ENCODE results near the gene XCR1. TPM values are rescaled to one million over a fixed set of nuclear protein-coding genes. Genes with fewer than 3 reads are reported as not detected.

XCR1 gene, protein sequence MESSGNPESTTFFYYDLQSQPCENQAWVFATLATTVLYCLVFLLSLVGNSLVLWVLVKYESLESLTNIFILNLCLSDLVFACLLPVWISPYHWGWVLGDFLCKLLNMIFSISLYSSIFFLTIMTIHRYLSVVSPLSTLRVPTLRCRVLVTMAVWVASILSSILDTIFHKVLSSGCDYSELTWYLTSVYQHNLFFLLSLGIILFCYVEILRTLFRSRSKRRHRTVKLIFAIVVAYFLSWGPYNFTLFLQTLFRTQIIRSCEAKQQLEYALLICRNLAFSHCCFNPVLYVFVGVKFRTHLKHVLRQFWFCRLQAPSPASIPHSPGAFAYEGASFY
- total RNA-seq: 1.0 TPM

DNA sequence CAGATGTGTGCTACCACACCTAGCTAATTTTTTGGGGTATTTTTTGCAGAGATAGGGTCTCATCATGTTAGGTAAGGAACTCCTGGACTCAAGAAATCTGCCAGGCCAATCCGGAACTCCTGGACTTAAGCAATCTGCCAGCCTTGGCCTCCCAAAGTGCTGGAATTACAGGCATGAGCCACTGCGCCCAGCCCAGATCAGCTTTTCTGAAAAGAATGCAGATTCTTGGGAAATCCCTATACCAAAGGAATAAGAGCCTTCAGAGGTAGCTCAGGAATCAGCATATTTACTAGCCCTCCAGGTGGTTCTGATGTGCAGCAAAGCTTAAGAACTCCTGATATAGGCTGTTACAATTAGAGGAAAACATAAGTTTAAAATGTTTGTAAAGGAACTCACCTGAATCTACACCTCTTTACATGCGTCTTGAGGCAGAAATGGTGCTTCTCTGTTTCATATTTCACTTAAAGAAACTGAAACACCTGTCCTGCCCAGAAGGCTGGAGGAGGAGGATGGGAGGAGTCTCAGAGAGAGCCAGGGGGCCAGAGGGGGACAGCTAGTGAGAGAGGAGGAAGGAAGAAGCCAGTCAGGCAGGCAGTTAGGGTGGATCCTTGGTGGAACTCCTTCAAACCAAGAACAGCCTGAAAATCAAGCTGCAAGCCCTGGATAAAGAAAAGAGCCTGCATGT is at the start of gene XCR1:
Gene XCR1 (minus strand): TSS at position 463 of the 685 bp plus-strand sequence. CDS start 5,536 bp downstream, outside the sequence.
- Histone ChIP-seq H3K4me3 (ENCODE audit: low read length) (no peak within 1 kb of the TSS), H3K27me3 (ENCODE audit: insufficient read depth, low read length) (no peaks in the 10 kb centered on the region), H3K9me3 (ENCODE audit: low read depth, low read length) (peaks cover 8% of the 10 kb centered on the region), H3K4me1 (ENCODE audit: insufficient read depth, low read length) (peaks cover 6% of the 10 kb centered on the region)

DNA sequence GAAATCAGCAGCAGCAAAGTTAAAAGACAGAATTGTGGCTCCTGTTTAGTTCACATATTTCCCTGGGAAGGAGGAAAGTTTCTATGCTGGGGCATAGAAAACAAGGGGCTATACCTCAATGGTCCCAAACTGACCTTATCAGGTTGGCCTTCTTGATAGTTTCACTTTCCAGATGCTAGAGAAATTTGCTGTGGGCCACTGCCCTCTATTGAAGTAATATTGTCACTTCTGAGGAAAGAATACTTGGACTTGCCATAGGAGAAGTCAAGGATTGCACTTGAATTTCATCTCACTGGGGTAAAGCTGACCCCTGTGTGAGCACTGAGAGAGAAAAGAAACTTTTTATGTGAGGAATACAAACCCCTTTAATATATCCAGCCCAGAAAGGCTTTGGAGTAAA is 49.3 kb upstream of the XCR1 start:
- Histone ChIP-seq H3K4me1 (ENCODE audit: insufficient read depth, low read length) (peaks cover 10% of the 10 kb centered on the region), H3K27me3 (ENCODE audit: insufficient read depth, low read length) (no peaks in the 10 kb centered on the region), H3K4me3 (ENCODE audit: low read length) (no peak overlapping the region), H3K9me3 (ENCODE audit: low read depth, low read length) (peaks cover 1% of the 10 kb centered on the region)

DNA sequence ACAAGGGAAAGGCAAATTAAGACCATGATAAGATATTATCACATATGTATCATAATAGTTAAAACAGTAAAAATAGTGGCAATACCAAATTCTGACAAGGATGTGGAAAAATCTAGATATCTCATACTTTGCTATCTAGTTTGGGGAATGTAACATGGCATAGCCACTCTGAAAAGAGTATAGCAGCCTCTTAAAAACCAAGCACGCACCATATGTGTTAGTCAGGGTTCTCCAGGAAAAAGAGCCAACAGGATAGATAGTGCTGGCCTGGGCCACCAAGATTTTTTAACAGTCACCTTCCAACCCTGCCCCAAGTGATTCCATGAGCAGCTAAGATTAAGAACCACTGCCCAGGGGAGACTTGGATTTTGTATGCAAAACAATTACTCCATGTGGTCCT is 48.5 kb upstream of the XCR1 start:
- Histone ChIP-seq H3K27me3 (ENCODE audit: insufficient read depth, low read length) (no peaks in the 10 kb centered on the region), H3K9me3 (ENCODE audit: low read depth, low read length) (peaks cover 7% of the 10 kb centered on the region), H3K4me1 (ENCODE audit: insufficient read depth, low read length) (peaks cover 10% of the 10 kb centered on the region), H3K4me3 (ENCODE audit: low read length) (no peak overlapping the region)

DNA sequence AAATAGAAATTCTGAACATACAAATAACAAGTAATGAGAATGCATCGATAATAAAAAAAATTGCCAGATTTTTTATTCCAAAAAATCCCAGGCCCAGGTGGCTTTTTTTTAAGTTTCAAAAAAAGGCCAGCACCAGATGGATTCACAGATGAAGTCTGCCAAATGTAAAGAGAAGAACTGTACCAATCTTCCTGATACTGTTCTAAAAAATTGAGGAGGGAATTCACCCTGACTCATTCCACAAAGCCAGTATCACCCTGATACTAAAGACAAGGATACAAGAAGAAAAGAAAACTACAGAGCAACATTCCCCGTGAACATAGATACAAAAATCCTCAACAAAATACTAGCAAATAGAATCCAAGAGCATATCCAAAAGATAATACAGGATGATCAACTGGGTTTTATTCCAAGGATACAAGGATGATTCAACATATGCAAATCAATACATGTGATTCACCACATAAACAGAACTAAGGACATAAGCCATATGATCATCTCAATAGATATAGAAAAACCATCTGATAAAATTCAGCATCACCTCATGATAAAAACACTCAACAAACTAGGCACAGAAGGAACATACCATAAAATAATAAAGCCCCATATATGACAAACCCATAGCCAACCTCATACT is 44.1 kb upstream of the XCR1 start:
- Histone ChIP-seq H3K4me1 (ENCODE audit: insufficient read depth, low read length) (peaks cover 12% of the 10 kb centered on the region), H3K4me3 (ENCODE audit: low read length) (no peak overlapping the region), H3K9me3 (ENCODE audit: low read depth, low read length) (peaks cover 7% of the 10 kb centered on the region), H3K27me3 (ENCODE audit: insufficient read depth, low read length) (no peaks in the 10 kb centered on the region)

DNA sequence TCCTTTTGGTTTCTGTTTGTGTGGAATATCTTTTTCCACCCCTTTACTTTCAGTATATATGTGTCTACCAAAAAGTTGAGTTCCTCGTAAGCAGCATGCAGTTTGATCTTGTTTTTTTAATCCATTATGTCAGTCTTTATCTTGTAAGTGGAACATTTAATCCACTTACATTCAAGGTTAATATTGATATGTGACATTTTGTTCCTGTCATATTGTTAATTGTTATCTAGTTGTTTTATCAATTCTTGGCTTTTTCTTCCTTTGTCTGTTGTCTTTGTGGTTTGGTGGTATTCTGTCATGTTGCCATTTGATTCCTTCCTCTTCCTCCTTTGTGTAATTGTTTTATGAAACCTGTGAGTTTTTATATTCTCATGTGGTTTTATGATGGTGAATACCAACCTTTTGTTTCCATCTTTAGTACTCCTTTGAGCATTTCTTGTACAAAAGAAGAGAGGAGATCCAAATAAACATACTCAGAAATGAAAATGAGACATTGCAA is 43.4 kb upstream of the XCR1 start:
- H3K4me1 ChIP-seq (ENCODE audit: insufficient read depth, low read length): peaks cover 16% of the 10 kb centered on the region
- no peaks in the 10 kb centered on the region for H3K27me3 ChIP-seq (ENCODE audit: insufficient read depth, low read length)
- H3K9me3 ChIP-seq (ENCODE audit: low read depth, low read length): peaks cover 7% of the 10 kb centered on the region
- H3K4me3 ChIP-seq (ENCODE audit: low read length): no peak overlapping the region

DNA sequence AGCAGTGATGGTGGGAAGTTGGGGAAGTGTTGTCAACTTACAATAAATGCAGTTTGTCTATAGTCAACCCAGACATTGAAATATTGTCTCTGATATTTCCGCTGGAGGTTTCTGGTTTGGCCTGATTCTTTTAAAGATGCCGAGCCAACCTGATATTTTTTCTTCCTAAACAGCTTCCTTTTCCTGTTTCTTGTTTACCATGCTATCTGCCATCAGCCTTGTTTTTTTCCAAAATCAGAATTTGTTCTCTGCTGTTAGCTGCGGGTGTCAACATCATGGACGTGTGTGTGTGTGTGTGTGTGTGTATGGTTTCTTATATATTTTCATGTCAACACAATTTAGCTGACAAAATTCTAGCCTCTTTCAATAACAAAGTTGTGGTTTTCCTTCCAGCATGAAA is 41.2 kb upstream of the XCR1 start:
- peaks cover 37% of the 10 kb centered on the region for H3K4me1 ChIP-seq (ENCODE audit: insufficient read depth, low read length)
- H3K4me3 ChIP-seq (ENCODE audit: low read length): no peak overlapping the region
- no peaks in the 10 kb centered on the region for H3K27me3 ChIP-seq (ENCODE audit: insufficient read depth, low read length)
- H3K9me3 ChIP-seq (ENCODE audit: low read depth, low read length): peaks cover 7% of the 10 kb centered on the region

DNA sequence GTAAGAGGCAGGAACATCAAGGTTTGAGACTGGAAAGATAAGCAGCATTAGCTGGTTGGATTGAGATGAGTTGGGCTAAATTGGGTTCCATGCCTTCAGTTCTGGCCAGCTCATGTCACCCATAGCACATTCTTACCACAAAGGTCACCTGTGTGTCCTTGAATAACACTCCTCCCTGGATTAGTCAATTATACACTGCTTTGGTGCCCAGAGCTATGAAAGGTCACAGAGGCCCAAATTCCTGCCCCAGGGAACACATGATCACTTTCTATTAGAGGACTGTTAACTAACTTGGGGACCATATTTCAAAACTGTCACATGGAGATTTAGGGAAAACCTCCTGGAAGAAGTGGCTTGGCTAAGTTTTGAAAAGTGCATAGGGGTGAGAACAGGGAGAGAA is 40.1 kb upstream of the XCR1 start:
- Histone ChIP-seq H3K9me3 (ENCODE audit: low read depth, low read length) (peaks cover 7% of the 10 kb centered on the region), H3K4me3 (ENCODE audit: low read length) (no peak overlapping the region), H3K4me1 (ENCODE audit: insufficient read depth, low read length) (peaks cover 48% of the 10 kb centered on the region), H3K27me3 (ENCODE audit: insufficient read depth, low read length) (no peaks in the 10 kb centered on the region)

DNA sequence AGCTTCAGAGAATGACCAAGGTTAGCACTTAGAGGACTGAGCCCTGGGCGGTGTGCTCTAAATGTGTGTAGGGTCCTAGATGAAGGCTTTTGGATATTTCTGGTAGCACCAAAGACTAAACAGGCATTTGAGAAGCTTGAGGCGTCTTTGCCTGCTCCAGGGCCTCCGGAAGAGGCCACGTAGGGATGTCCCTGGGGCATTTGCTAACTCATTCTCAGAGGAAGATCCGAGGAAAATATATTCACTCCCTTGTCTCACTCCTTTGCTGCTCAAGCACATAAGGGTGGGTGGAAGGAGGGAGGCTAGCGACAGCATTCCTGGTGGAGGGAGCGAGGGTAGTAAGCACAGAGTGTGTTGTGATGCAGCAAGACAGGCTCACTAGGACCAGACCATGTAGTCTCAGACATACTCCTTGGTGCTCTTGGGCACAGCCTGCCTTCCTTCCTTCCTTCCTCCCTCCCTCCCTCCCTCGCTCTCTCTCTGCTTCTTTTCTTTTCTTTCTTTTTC is 38.5 kb upstream of the XCR1 start:
- H3K4me1 ChIP-seq (ENCODE audit: insufficient read depth, low read length): peaks cover 64% of the 10 kb centered on the region
- no peaks in the 10 kb centered on the region for H3K9me3 ChIP-seq (ENCODE audit: low read depth, low read length)
- no peak overlapping the region for H3K4me3 ChIP-seq (ENCODE audit: low read length)
- H3K27me3 ChIP-seq (ENCODE audit: insufficient read depth, low read length): no peaks in the 10 kb centered on the region

DNA sequence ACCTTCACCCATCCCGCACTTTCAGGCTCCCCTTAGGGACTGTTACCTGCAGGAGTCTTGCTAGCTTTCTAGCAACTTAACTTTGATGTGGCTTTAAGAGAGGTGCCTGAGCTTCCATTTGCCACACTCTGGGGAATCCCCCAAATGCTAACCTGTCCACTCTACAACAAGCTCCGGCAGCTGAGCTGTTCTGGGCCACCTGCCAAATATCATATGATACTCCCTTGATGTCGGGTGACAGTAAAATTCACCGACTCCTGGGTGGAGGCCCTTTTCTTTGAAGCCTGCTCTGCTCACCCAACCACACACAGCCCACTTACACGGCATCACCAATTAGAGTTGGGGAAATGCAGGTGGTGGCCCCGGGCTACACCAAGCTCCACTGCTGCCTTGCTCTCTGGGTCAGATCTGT is 38.0 kb upstream of the XCR1 start:
- Histone ChIP-seq H3K9me3 (ENCODE audit: low read depth, low read length) (no peaks in the 10 kb centered on the region), H3K4me1 (ENCODE audit: insufficient read depth, low read length) (peaks cover 68% of the 10 kb centered on the region), H3K27me3 (ENCODE audit: insufficient read depth, low read length) (no peaks in the 10 kb centered on the region), H3K4me3 (ENCODE audit: low read length) (no peak overlapping the region)

DNA sequence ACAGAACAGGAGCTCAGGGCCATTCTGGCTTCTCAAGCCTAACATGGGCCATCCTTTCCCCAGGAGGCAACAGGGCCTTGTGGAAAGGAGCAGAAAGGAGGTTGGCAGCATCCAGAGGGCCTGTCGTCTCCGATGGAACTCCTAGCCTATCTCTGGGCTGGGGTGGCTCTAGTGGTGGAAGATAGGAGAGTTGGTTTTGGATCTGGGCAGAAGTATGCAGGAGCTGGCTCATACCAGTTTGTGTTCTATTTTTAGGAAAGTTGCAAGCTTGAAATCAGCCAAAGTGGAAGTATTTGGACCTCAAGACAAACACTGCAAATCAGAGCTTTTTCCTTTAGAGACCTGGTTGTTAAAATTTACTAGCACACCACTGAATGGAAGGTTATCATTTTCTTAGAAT is 35.4 kb upstream of the XCR1 start:
- Histone ChIP-seq H3K9me3 (ENCODE audit: low read depth, low read length) (no peaks in the 10 kb centered on the region), H3K27me3 (ENCODE audit: insufficient read depth, low read length) (no peaks in the 10 kb centered on the region), H3K4me1 (ENCODE audit: insufficient read depth, low read length) (peaks cover 85% of the 10 kb centered on the region), H3K4me3 (ENCODE audit: low read length) (no peak overlapping the region)

DNA sequence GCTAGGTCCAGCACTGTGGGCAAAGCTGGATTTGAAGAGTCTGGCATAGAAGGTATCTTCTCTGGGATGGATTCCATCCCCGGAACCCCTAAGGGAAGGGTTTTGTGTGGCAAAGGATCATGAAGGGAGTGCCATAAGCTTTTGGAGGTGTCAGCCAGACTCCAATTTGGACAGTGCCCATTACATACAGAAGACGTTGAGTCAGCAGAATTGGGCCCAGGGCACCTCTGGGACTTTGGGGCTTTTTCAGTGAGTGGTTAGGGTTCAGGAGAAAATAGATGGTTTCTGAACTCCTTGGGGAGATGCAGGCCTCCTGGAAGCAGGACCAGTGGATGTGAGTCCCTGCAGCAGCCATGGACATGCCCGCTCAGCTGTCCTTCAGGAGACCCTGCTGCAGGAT is 34.6 kb upstream of the XCR1 start:
- peaks cover 80% of the 10 kb centered on the region for H3K4me1 ChIP-seq (ENCODE audit: insufficient read depth, low read length)
- H3K27me3 ChIP-seq (ENCODE audit: insufficient read depth, low read length): no peaks in the 10 kb centered on the region
- no peak overlapping the region for H3K4me3 ChIP-seq (ENCODE audit: low read length)
- H3K9me3 ChIP-seq (ENCODE audit: low read depth, low read length): no peaks in the 10 kb centered on the region

DNA sequence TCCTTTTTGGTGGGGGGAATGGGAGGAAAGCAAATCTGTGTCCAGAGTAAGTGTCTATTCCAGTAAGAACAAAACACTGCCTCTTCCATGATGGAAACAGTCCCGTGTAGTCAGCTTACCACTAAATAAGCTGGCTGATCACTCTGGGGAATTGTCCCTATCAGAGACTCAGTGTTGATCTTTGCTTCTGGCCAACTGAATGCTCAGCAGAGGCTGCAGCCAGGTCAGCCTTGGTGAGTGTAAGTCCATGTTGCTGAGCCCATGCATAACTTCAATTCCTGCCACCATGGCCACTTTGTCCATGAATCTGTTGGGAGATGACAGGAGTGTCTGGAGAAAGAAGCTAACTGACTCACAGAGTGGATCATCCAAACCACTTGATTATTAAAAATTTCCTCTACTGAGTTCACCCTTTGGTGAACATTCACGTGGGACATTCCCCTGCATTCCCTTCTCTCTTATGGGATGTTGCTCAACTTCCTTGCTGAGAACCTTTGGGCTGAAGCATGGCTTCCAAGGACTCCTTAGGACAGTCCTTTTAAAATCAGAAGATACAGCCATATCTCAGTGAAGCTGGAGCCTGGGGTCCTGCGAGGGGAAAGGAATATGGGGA is 33.9 kb upstream of the XCR1 start:
- H3K9me3 ChIP-seq (ENCODE audit: low read depth, low read length): no peaks in the 10 kb centered on the region
- H3K27me3 ChIP-seq (ENCODE audit: insufficient read depth, low read length): no peaks in the 10 kb centered on the region
- H3K4me3 ChIP-seq (ENCODE audit: low read length): no peak overlapping the region
- peaks cover 77% of the 10 kb centered on the region for H3K4me1 ChIP-seq (ENCODE audit: insufficient read depth, low read length)

DNA sequence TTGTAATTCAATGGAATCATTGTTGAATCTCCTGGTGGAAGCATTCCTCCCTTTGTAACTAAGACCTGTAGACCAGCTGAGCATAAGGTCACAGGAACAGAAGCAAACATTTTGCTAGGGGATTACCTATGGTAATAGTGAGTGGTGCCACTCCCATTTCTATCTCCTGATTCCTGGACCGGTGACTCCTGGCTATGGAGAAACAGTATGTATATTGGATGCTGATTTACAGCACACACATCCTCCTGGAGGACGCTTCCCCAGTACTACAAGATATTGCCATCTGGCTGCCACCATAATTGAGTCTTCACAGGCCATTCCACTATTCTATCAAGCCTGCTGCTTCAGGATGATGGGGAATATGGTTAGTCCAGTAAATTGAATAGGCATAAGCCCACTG is 33.3 kb upstream of the XCR1 start:
- peaks cover 73% of the 10 kb centered on the region for H3K4me1 ChIP-seq (ENCODE audit: insufficient read depth, low read length)
- no peak overlapping the region for H3K4me3 ChIP-seq (ENCODE audit: low read length)
- no peaks in the 10 kb centered on the region for H3K27me3 ChIP-seq (ENCODE audit: insufficient read depth, low read length)
- H3K9me3 ChIP-seq (ENCODE audit: low read depth, low read length): no peaks in the 10 kb centered on the region

DNA sequence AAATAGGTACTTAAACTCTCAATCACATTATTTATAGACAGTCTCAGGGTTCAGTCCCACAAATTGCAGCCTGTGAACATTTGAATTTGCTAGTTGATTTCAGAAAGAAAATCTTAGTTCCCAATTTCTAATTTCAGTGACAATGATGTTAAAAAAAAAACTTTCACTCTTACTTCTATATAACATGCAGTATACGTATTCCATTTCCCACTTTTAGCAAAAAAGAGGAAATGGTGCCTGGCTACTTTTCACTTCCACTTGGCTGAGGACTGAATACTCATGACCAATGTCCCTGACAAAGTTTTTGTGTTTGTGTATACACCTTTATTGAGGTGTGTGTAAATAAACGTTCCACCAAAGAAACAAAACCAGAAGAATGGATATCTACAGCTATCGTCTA is 32.1 kb upstream of the XCR1 start:
- Histone ChIP-seq H3K4me1 (ENCODE audit: insufficient read depth, low read length) (peaks cover 61% of the 10 kb centered on the region), H3K27me3 (ENCODE audit: insufficient read depth, low read length) (no peaks in the 10 kb centered on the region), H3K9me3 (ENCODE audit: low read depth, low read length) (no peaks in the 10 kb centered on the region), H3K4me3 (ENCODE audit: low read length) (no peak overlapping the region)

DNA sequence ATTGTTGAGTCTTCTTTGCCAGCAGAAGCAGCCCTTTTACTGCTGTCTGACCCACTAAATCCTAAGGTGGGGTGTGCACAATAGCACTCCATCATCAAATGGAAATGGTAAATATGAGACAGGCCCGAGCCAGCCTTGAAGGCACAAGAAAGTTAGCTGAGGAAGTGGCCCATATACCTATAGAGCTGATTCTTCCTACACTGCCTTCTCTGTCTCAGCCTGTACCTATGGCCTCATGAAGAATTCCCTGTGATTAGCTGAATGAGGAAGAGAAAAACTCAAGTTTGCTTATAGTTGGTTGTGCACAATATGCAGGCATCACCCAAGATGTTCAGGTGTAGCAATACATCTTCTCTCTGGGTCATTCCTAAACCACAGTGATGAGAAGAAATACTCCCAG is 31.7 kb upstream of the XCR1 start:
- Histone ChIP-seq H3K9me3 (ENCODE audit: low read depth, low read length) (no peaks in the 10 kb centered on the region), H3K27me3 (ENCODE audit: insufficient read depth, low read length) (no peaks in the 10 kb centered on the region), H3K4me1 (ENCODE audit: insufficient read depth, low read length) (peaks cover 60% of the 10 kb centered on the region), H3K4me3 (ENCODE audit: low read length) (no peak overlapping the region)
